Hepatocyte (in vitro differentiated cells): ENCODE data around the gene PRKAR1A.

Experiments used
- CTCF ChIP-seq: fragments of 200-600 bp; sonication (generic); IDR thresholded peaks from 2 replicates; pipeline ENCODE4 v1.5.1; 2016; ENCODE audit warnings: antibody characterized with exemption, mild to moderate bottlenecking; ENCODE audit not compliant: poor library complexity
- EZH2 ChIP-seq: fragments of 200-600 bp; sonication (generic); IDR thresholded peaks from 2 replicates; pipeline ENCODE4 v1.6.1; 2016; ENCODE audit warnings: antibody characterized with exemption, mild to moderate bottlenecking, borderline replicate concordance

GRCh38 chr17:68569346-68569745 is 57.1 kb downstream of the PRKAR1A start:
- TF ChIP-seq CTCF: no peak
- no peak for TF ChIP-seq EZH2
